Skeletal muscle tissue (tissue), 4 donors: ENCODE results near the gene RPS29. TPM values are rescaled to one million over a fixed set of nuclear protein-coding genes. Genes with fewer than 3 reads are reported as not detected.
"Not testable (repeated sequence)": the region's sequence is repeated elsewhere in the genome, so short reads cannot be mapped to it uniquely, and the experiment has no call there.

Experiments used
- H3K27ac ChIP-seq: one replicate; pipeline ENCODE4 v1.7.0; 2013; ENCODE audit warnings: mild to moderate bottlenecking, low read depth, low read length, inconsistent platforms
- H3K27me3 ChIP-seq, 3 donors: one replicate each; pipeline ENCODE4 v1.7.0; 2013; ENCODE audit warnings: low read length in 3 of 3; ENCODE audit not compliant: control insufficient read depth in 3 of 3, insufficient read depth in 3 of 3
- H3K36me3 ChIP-seq, 3 donors: one replicate each; pipeline ENCODE4 v1.7.0; 2013; ENCODE audit warnings: low read length in 3 of 3; ENCODE audit not compliant: control insufficient read depth in 3 of 3, insufficient read depth in 3 of 3
- H3K4me1 ChIP-seq, 3 donors: one replicate each; pipeline ENCODE4 v1.7.0; 2013; ENCODE audit warnings: low read length in 3 of 3, mild to moderate bottlenecking in 3 of 3; ENCODE audit not compliant: control insufficient read depth in 3 of 3, insufficient read depth in 3 of 3
- H3K4me3 ChIP-seq, 3 donors: one replicate each; pipeline ENCODE4 v1.7.0; 2013; ENCODE audit warnings: low read length in 3 of 3
- H3K9ac ChIP-seq, 3 donors: one replicate each; pipeline ENCODE4 v1.7.0; 2013; ENCODE audit warnings: low read length in 3 of 3, mild to moderate bottlenecking in 3 of 3, moderate library complexity in 2 of 3, low read depth in 1 of 3
- H3K9me3 ChIP-seq, 3 donors: one replicate each; pipeline ENCODE4 v1.7.0; 2013; ENCODE audit warnings: low read length in 3 of 3; ENCODE audit not compliant: control insufficient read depth in 3 of 3
- total RNA-seq: library from RNA; depleted of rRNA; stranded (reverse); fragments of >200 nt; gene quantifications from one replicate; pipeline ENCODE4 v1.2.3, GENCODE V29; 2014
- donor health status: Osteomylitis.

Gene RPS29
- total RNA-seq, 1 donor from 2014 or later, result 2,999 TPM

GRCh38 chr14:49620182-49621113 lies 34.3 kb upstream of the RPS29 start, which contains the start of the genes MGAT2 and RPL36AL:
TSS of gene MGAT2 (plus strand) at chr14:49620799. CDS start at chr14:49621269, 470 bp downstream.
TSS of gene RPL36AL (minus strand) at chr14:49620626. CDS start at chr14:49619104, 1,522 bp downstream.
- H3K27ac ChIP-seq, result peak within 1 kb of the TSS; percentile 98
- H3K36me3 ChIP-seq, result peaks cover 2 to 23% (median 12%) of the 10 kb centered on the region in 3 donors
- peak within 1 kb of the TSS; percentile 96 to 97 (median 97) for H3K4me3 ChIP-seq
- no peaks in the 10 kb centered on the region for H3K9me3 ChIP-seq
- peak within 1 kb of the TSS; percentile 98 to 99 (median 99) for H3K9ac ChIP-seq
- no peaks in the 10 kb centered on the region for H3K27me3 ChIP-seq
- H3K4me1 ChIP-seq, result peaks cover 25 to 35% (median 26%) of the 10 kb centered on the region in 3 donors

- Histone ChIP-seq H3K36me3 (peaks cover 2 to 22% (median 12%) of the 10 kb centered on the region in 3 donors), H3K4me1 (peaks cover 25 to 35% (median 26%) of the 10 kb centered on the region in 3 donors), H3K9me3 (no peaks in the 10 kb centered on the region), H3K4me3 (peak overlapping the region; percentile 96 to 97 (median 97)), H3K27me3 (no peaks in the 10 kb centered on the region), H3K27ac (peak overlapping the region; percentile 98), H3K9ac (peak overlapping the region; percentile 98 to 99 (median 99))
These were observed 33.5 kb upstream of the RPS29 start for GRCh38 chr14:49619730-49620129.

- Histone ChIP-seq H3K36me3 (peaks cover 2 to 21% (median 12%) of the 10 kb centered on the region in 3 donors), H3K9ac (peak overlapping the region in 2 of 3 donors; percentile 98 to 99), H3K4me3 (peak overlapping the region; percentile 96 to 97 (median 97)), H3K4me1 (peaks cover 24 to 35% (median 26%) of the 10 kb centered on the region in 3 donors)
- H3K27ac ChIP-seq, H3K9me3 ChIP-seq, H3K27me3 ChIP-seq: not testable (repeated sequence)
These were observed 33.1 kb upstream of the RPS29 start for GRCh38 chr14:49619273-49619672.

GRCh38 chr14:49617852-49618519 lies 31.8 kb upstream of the RPS29 start:
- no peaks in the 10 kb centered on the region for H3K9me3 ChIP-seq
- H3K27ac ChIP-seq, result no peak overlapping the region

GRCh38 chr14:49615776-49616175 lies 29.6 kb upstream of the RPS29 start:
- H3K27ac ChIP-seq, result no peak overlapping the region
- H3K4me1 ChIP-seq, result peaks cover 0 to 12% (median 8%) of the 10 kb centered on the region in 3 donors
- H3K9me3 ChIP-seq, result no peaks in the 10 kb centered on the region
- peaks cover 2 to 18% (median 12%) of the 10 kb centered on the region in 3 donors for H3K36me3 ChIP-seq
- H3K27me3 ChIP-seq, result no peaks in the 10 kb centered on the region
- no peak overlapping the region for H3K4me3 ChIP-seq
- H3K9ac ChIP-seq, result no peak overlapping the region

More at GRCh38 chr14:49617852-49618519, 31.8 kb upstream of the RPS29 start:
- no peak overlapping the region for H3K9ac ChIP-seq
- peaks cover 2 to 18% (median 12%) of the 10 kb centered on the region in 3 donors for H3K36me3 ChIP-seq
- H3K27me3 ChIP-seq, result no peaks in the 10 kb centered on the region
- peaks cover 13 to 28% (median 26%) of the 10 kb centered on the region in 3 donors for H3K4me1 ChIP-seq
- H3K4me3 ChIP-seq, result no peak overlapping the region

GRCh38 chr14:49614196-49614595 lies 28.0 kb upstream of the RPS29 start:
- Histone ChIP-seq H3K27ac (no peak overlapping the region), H3K4me3 (no peak overlapping the region), H3K36me3 (peaks cover 2 to 18% (median 12%) of the 10 kb centered on the region in 3 donors), H3K27me3 (no peaks in the 10 kb centered on the region), H3K4me1 (peaks cover 0 to 1% (median under 1%) of the 10 kb centered on the region in 3 donors), H3K9ac (no peak overlapping the region), H3K9me3 (no peaks in the 10 kb centered on the region)

- no peaks in the 10 kb centered on the region for H3K27me3 ChIP-seq
- no peak overlapping the region for H3K9ac ChIP-seq
- H3K36me3 ChIP-seq, result peaks cover 0 to 9% (median 3%) of the 10 kb centered on the region in 3 donors
- H3K27ac ChIP-seq, result no peak overlapping the region
- no peak overlapping the region for H3K4me3 ChIP-seq
- no peaks in the 10 kb centered on the region for H3K4me1 ChIP-seq
- no peaks in the 10 kb centered on the region for H3K9me3 ChIP-seq
These were observed 26.5 kb upstream of the RPS29 start for GRCh38 chr14:49612671-49613070.

GRCh38 chr14:49612251-49612650 lies 26.1 kb upstream of the RPS29 start:
- Histone ChIP-seq H3K9me3 (no peaks in the 10 kb centered on the region), H3K4me3 (no peak overlapping the region)

GRCh38 chr14:49607583-49607982 lies 21.4 kb upstream of the RPS29 start:
- no peaks in the 10 kb centered on the region for H3K9me3 ChIP-seq
- H3K4me1 ChIP-seq, result no peaks in the 10 kb centered on the region
- no peak overlapping the region for H3K9ac ChIP-seq
- no peak overlapping the region for H3K27ac ChIP-seq
- no peaks in the 10 kb centered on the region for H3K27me3 ChIP-seq
- no peak overlapping the region for H3K4me3 ChIP-seq
- peaks cover 0 to 9% (median 0%) of the 10 kb centered on the region in 3 donors for H3K36me3 ChIP-seq

More at GRCh38 chr14:49612251-49612650, 26.1 kb upstream of the RPS29 start:
- Histone ChIP-seq H3K36me3 (peaks cover 0 to 9% (median 0%) of the 10 kb centered on the region in 3 donors), H3K4me1 (no peaks in the 10 kb centered on the region), H3K27me3 (no peaks in the 10 kb centered on the region), H3K9ac (no peak overlapping the region), H3K27ac (no peak overlapping the region)
